KG1 (cell line): Measurements from ENCODE around the gene POLR3E.
A peak's percentile ranks its signal among the peaks of the same experiment; 100 is the strongest.
"Not testable (repeated sequence)": the region's sequence is repeated elsewhere in the genome, so short reads cannot be mapped to it uniquely, and the experiment has no call there.

ENCODE experiments used
- DNase-seq: peaks from one replicate; lab custom pipeline; 2025; lab: John Stamatoyannopoulos, UW

The POLR3E gene

DNA sequence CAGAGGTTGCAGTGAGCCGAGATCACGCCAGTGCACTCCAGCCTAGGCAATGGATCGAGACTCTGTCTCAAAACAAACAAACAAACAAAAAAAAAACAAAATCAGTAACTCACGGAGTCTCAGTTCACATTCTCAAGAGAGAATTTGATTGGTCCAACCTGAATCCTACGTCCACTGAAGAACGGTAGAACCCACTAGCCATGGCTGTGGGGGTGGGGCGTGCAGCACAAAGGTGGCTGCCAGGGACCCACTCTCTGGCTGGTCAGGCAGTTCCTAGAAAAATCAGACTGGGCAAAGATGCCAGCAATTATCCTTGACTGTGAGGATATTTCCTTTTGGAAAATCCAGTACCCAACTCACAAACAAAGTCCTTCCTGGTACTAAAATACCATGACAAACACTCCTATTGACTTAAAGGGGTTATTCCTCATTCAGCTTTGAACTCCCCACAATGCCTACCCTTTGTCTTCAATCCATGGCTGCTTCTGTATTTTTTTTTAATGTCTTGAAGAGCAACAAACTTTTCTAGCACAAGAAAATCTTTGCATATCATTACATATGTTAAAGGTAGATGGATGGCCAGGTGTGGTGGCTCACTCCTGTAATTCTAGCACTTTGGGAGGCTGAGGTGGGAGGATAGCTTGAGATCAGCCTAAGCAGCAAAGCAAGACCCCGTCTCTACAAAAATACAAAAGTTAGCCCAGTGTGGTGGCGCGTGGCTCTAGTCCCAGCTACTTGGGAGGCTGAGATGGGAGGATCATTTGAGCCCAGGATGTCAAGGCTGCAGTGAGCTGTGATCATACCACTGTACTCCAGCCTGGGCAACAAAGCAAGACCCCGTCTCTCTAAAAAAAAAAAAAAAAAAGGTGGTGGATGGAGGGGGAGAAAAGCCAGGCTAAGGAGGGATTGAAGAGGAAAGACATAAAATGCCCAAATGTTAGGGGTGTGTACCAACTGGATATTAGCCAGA lies 3.8 kb upstream of the POLR3E start:
- no peak for DNase-seq

DNA sequence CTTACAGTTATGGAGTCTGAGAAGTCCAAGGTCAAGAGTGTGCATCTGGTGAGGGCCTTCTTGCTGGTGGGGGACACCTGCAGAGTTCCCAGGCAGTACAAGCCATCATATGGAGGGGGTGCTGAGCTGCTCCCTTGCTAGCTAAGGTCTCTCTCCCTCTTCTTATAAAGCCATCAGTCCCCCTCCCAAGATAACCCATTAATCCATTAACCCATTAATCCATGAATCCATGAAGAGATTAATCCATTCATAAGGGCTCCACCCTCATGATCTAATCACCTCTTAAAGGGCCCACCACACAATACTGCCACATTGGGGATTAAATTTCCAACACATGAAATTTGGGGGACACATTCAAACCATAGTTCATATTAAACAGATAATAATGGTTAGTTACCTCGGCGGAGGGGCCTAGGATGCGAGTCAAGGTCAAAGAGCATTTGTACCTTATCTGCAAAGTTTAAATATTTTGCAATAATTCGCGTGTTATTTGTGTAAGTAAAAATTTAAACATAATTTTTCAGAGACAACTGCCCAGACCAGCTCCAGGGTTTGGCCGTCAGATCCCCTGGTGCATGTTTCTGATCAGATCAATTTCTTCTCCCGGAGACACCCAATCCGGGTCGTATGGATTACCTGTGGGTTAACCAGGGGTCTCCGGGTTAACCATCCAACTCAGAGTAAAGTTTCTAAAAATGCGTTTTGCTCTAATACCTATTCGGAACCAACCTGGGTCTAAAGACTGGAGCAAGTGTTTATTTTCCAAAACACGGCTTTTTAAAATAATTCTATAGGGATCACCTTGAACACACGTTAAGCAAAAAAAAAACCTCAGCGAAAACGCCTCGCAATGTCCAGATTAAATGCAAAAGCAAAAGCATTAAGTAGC lies 740 bp upstream of the POLR3E start:
- no peak for DNase-seq

DNA sequence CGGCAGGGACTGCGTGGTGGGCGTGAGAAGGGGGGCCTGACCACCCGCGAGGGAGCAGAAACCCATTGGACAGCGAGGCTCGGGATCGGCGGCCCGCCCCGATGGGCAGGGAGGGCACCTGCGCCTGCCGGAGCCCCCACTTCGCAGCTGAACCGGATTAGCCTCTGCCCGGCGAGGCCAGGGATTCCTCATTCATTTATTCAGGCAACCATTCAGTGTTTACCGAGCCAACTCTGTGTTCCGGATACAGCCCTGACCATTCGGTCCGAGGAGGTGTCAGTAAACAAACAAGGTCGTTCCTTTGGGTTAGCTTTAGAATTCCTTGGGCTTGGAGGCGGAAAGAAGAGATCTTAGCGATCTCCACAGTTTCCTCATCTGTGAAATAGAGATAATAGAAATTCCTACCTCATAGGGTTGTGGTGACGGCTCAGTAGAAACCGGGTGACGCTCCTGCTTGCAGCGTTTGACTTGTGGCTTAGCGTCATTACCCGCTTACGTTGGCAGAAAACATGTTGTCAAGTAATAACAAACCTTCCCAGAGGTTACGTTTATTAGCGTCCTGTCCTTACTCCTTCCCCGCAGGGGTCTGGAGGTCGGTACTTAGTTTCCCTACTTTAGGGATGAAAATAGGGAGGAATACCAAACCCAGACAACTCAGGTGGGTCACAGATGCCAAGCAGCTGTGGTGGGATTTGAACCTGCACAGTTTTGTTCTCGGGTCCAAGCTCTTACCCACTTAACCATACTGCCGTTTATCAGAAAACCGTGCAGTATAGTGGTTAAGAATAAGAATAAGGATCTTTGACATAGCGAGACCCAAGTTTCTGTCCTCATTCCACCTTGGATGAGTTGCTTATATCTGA lies 893 bp downstream of the POLR3E start:
- DNase-seq, result peak; percentile 87

DNA sequence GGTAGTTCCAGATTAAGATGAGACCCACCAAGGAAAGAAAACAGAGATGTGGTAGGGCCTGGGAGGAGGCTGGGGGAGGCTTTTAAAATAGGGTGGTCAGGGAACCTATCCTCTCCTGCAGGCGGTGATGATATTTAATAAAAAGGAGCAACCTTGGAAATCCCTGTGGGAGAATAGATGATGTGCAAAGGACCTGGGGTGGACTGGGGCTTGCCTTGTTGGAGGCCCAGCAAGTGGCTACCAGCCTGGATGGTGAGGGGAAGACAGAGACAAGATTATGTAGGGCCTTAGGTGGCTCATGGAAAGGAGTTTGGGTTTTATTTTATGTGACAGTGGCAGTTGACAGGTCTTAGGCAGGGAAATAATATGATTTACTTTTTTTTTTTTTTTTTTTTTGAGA lies 1.8 kb downstream of the POLR3E start:
- no peak for DNase-seq

DNA sequence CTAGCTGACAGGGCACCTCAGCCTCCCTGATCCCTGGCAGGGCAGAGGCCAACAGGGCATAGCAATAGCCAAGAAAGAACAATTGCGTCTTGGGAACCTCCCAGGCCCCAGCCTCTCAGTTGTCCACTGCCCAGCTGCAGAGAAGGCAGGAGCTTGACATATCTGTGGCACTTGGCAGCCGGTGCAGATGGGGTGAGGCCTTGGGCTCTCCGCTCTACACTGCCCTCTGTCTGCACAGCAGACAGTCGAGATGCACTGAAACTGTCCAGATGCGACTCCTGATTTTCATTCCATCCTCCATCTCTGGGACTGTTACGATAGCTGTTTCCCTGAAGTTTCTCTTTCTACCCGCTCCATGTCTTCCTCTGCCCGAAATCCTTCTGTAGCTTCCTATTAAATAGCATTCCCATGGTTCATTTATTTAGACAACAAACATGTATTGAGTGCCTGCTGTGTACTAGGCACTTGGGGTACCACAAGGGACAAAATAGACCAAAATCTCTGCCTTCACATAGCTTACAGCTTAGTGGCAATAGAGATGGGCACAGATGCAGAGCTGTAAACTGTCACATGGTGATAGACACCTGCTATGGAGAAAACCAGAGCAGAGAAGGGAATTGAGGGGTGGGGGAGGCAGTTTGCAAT lies 3.3 kb downstream of the POLR3E start:
- no peak for DNase-seq

DNA sequence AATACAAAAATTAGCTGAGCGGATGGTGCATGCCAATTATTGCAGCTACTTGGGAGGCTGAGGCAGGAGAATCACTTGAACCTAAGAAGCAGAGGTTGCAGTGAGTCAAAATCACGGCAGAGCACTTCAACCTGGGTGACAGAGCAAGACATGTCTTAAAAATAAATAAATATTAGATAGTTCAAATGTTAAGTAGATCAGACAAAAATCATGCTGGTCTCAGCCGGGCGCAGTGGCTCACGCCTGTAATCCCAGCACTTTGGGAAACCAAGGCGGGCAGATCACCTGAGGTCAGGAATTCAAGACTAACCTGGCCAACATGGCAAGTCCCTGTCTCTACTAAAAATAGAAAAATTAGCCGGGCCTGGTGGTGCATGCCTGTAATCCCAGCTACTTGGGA lies 4.2 kb downstream of the POLR3E start:
- DNase-seq, result not testable (repeated sequence)

DNA sequence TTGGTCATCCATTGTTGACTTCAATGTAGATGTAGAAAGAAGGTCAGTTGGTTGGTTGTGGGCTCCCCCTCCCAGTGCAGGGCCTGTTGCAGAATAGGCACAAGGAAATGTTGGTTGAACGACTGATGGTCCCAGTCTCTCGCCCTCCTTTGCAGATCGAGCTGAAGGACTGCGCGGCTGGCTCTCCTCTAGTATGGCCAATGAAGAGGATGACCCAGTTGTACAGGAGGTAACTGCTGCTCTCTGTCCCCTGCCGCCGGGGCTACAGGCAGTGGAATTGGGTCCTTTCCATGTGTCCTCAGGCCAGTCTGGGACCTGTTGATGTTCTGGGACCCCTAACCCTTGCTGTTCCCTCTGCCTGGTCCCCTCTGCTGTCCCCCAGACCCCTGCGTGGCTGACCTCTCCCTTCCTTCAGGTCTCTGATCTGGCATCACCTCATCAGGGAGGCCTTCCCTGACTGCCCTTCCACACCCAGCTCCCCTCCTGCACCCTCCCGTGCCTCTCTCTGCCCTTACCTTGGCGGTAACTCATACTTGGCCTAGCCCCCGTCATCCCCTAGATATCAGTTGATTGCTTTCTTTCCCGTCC lies 5.7 kb downstream of the POLR3E start:
- no peak for DNase-seq

DNA sequence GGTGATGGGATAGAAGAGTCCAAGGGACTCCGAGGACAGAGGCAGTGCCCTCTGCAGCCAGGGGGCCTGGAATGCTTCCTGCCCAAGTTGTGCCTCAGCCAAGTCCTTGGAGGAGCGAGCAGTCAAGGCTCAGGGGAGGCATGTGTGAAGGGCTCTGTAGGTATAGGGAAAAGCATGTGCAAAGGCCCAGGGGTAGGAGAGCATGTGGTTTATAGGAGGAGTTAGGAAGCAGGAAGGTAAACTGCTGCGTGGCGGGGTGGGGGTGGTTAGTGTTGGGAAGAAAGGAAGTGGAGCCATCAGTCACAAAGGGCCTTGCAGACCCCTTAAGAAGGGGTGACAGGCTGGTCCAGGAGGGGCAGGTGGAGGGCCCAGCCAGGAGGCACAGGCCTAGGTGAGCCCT lies 7.2 kb downstream of the POLR3E start:
- DNase-seq, result no peak

DNA sequence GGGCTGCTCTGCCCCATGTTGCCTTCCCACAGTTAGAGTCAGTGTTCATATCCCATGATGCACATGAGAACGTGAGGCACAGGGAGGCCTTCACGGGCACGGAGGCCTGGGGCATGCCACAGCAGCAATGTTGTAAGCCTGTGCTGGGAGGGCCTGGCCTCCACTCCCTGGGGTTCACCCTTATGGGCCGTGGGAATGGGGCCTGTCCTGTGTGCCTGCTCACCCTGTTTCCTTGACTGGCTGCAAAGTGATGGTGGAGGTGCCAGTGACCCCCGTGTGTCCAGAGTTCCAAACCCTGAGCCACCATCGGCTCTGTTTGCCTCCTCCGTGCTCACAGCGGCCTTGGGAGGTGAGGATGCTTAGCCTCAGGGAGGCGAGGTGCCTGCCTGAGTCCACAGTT lies 9.6 kb downstream of the POLR3E start:
- DNase-seq, result no peak

DNA sequence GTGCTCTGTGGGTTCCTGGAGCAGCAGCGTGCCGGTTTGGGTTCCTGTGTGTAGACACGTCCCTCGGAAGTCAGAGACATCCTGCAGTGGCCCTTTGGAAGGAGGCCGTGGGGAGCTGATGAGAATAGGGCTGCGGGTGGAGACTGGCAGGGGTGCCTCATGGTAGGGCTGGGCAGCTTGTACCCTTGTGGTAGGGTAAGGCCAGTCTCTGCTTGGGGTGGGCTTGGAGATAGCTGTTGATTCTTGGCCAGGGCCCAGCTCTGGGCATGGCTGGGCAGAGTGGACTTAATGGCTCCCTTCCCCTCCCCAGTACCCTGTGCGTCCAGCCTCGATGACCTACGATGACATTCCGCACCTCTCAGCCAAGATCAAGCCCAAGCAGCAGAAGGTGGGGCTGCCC lies 10.6 kb downstream of the POLR3E start:
- DNase-seq, result no peak

DNA sequence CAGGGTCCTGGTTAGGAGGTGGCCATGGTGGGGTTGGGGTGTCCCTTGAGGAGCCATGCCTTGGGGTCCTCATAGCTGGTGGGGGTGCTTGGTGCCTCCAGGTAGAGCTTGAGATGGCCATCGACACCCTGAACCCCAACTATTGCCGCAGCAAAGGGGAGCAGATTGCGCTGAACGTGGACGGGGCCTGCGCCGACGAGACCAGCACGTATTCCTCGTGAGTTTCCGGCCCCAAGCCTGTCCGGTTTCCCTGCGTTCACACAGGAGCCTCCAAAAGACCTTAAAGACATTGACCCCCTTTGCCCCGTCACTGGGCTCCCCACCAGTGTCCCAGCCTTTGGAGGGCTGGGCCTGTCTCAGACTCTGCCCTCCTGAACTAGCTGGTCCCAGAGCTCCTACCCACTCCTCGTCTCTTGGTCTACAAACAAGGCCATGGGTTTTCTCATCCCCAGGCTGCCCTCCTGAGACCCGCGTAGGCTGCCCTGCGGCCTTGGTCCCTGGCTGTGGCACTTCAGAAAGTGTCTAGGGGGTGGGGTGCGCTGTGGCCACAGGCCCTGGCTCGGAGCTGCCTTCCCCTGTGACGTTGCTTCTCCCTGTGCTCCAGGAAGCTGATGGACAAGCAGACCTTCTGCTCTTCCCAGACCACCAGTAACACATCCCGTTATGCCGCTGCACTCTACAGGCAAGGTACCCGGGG lies 11.8 kb downstream of the POLR3E start:
- no peak for DNase-seq

DNA sequence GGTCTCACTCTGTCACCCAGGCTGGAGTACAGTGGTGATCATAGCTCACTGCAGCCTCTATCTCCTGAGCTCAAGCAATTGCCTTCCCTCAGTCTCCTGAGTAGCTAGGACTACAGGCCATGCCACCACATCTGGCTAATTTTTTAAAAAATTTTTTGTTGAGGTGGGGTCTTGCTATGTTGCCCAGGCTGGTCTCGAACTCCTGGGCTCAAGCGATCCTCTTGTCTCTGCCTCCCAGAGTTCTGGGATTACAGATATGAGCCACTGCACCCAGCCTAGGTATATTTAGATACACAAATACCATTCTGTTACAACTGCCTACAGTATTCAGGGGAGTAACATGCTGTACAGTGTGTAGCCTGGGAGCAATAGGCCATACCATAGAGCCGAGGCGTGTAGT lies 14.3 kb downstream of the POLR3E start:
- no peak for DNase-seq

DNA sequence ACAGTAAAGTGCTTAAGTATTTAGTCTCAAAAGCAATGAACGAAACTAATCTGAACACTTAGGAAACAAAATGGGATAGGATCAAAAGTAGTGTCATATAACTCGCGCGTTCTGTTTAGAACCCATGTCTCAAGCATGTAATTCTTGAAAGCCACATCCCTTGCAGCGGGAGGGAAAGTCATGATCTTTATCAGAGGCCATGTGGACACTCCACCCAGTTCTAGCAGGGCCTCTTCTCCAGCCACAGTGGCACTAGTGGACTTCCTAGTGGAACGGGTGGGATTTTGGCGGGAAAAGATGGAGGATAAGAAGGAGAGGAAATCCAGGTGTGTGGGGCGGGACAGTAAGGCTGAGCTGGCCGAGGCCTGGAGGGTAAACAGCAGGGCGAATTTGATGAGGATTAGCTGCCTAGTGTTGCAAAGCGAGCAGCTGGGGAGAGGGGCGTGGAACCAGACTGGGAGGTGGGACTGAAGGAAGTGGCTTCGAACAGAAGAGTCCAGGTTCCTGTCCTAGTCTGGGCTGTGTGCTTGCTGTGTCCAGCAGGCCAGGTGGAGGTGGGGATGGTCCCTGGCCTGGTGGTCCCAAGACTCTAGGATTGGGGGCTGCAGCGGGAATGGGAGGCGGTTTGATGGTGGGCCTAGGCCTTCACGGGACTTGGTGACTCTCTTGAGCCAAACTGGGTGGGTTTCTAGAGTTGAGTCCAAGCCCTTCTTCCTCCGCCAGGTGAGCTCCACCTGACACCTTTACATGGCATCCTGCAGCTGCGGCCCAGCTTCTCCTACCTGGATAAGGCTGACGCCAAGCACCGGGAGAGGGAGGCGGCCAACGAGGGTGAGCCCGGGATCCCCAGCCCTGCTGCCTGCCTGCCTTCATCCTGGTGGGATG lies 15.9 kb downstream of the POLR3E start:
- DNase-seq, result no peak

DNA sequence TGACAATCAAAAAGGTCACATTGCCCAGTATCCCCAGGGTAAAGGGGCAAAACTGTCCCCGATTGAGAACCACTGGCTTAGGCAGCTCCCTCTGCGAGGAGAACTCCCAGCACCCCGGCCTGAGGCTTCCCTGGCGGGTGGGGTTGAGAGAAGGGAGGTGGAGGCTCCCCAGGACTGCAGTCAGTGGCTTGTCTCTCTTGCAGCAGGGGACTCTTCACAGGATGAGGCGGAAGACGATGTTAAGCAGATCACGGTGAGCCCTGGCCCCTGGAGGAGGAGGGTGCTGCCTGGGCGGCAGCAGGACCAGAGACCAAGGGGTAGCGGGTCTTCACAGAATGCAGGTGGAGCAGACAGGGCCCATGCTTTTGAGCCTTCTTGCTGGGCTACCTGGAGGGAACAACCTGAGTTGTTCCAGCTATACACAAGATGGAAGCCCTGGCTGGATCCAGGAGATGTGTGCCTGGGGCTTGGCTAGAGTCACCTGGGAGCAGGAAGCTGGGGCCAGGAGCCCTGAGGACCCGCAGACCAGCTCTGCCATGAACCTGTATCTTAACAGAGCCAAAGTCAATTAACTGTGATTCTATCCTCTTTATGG lies 16.8 kb downstream of the POLR3E start:
- DNase-seq, result no peak

DNA sequence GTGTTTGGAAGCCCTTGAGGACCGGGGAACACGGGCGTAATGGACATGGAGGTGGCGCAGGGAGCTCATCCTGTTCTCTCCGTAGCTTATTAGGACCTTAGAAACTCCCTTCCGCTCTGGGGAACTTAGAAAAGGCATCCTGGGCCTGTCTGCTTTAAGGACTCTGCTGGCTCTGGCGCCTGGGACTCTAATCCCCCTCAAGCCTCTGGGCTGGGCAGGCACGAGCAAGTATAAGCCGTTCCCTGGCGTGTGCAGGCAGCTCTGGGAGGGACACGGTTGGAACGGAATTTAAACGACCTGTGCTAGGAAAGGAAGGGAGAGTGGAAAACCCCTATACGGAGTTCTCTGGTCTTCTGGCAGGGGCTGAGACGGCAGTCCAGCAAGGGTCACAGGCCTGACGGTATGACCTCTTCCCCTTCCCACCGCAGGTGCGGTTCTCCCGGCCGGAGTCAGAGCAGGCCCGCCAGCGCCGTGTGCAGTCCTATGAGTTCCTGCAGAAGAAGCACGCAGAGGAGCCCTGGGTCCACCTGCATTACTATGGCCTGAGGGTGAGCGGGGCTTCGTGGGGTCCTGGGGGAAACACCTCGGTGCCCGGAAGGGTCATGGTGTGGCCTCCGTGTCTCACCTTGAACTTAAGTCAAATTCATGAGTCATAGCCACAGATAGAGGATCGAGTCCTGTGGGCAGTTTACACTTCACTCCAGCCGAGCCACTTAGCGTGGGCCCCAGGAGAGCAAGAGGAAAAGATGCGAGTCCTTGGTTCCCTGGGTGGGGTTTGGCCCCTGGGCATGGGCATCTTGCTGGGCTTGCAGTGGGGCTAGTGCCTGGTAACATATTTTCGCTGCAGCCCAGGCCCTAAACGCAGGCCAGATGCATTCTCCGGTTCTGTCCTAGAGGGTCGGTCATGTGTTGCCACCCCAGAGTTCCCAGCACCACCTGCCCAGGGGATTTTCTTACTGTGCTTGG lies 17.7 kb downstream of the POLR3E start:
- DNase-seq, result no peak

DNA sequence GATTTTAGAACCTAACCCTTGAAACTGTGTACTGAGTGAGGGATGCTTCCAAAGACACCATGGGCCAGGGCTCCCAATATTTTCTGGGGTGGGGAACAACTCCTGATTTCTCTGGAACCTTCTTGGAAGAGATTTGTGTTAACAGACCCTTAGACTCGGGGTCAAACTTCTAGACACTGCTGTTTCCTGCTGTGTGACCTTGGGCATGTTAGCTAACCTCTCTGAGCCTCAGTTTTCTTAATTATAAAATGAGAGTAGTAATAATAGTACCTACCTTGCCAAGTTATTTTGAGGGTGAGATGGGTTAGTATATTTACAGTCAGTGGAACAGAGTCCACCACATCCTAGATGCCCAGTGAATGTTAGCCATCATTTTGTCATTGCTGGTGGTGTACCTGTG lies 18.8 kb downstream of the POLR3E start:
- DNase-seq, result no peak

DNA sequence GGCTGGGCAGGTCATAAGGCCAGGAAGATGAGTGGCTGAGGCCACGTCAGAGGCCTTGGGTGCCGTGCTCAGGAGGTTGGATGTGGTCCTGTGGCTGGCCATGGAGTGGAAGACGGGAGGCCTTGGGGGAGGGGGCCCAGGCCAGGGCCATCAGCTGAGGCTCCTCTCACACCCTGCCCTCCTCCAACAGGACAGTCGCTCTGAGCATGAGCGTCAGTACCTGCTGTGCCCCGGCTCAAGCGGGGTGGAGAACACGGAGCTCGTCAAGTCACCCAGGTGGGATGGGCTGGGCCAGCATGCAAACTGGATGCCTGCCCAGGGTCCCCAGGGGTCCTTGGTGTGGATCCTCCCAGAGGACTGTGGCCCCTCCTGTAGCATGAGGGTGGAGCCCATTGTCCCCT lies 19.2 kb downstream of the POLR3E start:
- DNase-seq, result no peak

DNA sequence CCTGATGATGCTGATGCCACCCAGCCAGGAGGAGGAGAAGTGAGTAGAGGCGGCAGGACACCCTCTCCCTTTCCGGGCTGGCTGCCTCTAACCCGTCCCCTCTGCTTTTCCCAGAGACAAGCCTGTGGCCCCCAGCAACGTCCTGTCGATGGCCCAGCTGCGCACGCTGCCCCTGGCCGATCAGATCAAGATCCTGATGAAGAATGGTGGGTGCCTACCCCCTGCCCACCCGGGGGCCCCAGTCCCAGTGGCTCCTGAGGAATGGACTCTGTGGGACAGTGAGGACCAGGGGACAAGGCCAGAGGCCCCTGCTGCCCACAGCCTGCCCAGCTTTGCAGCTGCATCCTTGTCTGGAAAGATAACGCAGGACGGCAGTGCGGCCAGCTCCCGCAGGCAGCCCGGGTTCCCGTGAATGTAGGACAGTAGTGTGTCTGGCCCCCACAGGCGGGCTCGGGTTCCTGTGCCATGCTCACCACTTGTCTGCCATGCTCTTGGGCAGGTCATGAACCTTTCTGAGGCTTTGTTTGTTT lies 19.9 kb downstream of the POLR3E start:
- DNase-seq, result no peak
